HG02885 (cell line): ENCODE measurements around the gene SAFB2.

Experiments used
- ATAC-seq: cut with Tn5 transposase; IDR thresholded peaks from one replicate; pipeline ENCODE4 v1.9.1; 2021; ENCODE audit warnings: mild to moderate bottlenecking; ENCODE audit not compliant: unreplicated experiment, poor library complexity

SAFB2 gene

DNA sequence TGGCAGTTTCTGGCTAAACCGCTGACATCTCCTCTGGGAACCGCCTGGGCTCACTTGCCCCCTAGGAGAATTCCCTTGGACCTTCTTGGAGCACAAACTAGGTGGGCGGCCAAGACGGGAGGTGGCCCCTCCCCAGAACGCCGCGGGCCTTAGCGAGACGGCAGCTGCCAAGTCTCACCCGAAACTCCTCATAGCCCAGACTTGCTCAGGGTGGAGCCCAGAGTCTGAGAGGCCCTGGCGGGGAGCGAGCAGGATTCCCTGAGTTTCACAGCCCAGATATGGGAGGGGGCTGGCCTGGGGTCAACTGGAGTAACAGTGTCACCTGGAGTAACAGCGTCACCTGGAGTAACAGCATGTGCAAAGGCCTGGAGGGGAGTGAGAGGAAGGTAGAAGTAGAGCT lies 64.9 kb downstream of the SAFB2 start:
- ATAC-seq = no peak

DNA sequence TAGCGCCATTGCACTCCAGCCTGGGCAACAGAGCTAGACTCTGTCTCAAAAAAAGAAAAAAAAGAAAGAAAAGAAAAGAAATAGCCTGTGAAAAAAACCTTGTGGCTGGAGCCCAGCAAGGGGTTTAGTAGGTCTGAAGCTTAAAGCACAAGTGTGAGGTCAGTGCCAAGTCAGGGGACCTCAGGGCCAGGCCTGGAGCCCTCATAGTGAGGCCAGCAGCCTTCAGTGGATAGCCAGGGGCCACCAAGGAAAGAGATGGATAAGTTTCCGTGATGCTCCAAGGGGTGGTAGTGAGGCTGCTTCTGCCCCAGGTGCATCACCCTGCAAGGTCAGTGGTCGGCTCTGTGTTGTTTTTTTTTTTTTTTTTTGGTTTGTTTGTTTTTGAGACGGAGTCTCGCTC lies 67.7 kb downstream of the SAFB2 start:
- no peak for ATAC-seq

GRCh38 chr19:5553892-5554291 lies 68.7 kb downstream of the SAFB2 start:
- no peak for ATAC-seq

DNA sequence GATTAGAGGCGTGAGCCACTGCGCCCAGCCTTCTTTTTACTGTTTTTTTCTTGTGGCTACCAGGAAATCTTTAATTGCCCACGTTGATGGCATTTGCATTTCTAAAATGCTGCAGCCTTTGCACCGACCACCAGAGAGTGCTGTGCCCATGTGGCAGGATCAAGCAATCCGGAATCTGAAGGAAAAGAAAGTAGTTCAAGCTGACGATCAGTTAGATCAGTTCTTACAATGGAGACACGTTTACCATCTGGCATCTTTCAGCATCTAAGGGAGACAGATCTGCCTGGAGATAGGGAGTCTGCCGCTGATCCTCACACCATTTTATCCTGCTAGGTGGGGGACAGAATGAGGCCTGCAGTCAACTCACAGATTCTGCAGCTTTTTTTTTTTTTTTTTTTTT lies 74.7 kb downstream of the SAFB2 start:
- no peak for ATAC-seq

DNA sequence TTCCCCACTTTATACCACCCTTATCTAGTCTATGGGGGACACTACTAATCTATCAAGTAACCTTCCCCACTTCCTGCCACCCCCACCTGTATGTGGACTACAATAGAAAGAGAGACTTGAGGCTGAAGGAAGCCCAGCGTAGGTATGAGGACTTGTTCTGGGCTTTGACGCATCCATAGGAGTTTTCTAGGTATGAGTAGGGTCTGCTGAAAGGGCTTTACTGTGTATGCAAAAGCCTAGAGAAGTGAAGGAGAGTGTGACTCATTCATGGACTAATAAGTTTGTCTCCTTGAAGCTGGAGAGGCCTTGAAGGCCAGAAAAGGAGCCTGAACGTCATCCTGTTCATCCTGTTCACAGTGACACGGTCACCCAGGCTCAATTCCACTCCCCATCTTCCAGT lies 76.6 kb downstream of the SAFB2 start:
- no peak for ATAC-seq

- no peak for ATAC-seq
These were observed 77.5 kb downstream of the SAFB2 start for GRCh38 chr19:5545051-5545450.

- ATAC-seq = no peak
These were observed 79.9 kb downstream of the SAFB2 start for GRCh38 chr19:5542665-5543064.

DNA sequence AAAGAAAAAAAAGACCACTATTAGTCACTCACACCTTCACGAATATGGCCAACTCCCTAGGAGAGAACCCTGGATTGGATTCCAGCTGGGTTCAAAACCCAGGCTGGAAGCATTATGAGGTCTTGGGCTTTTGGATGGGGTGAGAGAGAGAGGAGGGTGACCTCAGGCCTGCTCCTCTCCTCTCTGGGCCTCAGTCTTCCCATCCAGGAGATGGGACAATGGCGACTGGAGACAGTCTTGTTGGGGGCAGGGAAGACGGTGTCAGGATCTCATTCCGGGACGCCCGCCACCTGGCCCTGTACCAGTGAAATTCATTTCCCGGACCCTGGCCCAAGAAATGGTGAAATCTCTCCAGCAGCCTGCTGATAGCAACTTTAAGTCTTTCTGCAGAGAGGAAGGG lies 81.1 kb downstream of the SAFB2 start:
- ATAC-seq = no peak

DNA sequence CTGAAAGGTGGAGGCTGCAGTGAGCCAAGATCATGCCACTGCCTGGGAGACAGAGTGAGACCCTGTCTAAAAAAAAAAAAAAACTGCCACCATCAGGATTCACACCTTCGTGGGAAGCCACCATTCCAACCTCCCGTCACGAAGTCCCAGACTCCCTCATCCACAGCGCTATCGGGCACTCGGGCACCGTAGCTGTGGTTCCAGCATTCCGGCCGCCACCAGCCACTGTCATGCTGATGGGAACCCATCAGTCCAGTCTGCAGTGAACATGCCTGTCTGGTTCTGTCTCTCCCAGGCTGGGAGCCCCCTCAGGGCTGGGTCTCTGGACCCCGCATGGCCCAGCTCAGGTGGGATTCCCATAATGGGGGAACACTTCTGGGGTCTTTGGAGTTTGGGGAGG lies 82.4 kb downstream of the SAFB2 start:
- no peak for ATAC-seq

GRCh38 chr19:5537870-5538269 lies 84.7 kb downstream of the SAFB2 start:
- no peak for ATAC-seq
